Activated CD4-positive, alpha-beta T cell treated with anti-CD3 and anti-CD28 coated beads for 24 hours (primary cell): ENCODE data around the gene CNBD2.
"Not testable (repeated sequence)": the region's sequence is repeated elsewhere in the genome, so short reads cannot be mapped to it uniquely, and the experiment has no call there.

Experiments
- DNase-seq, 2 donors: peaks; one replicate each; pipeline ENCODE4 v3.0.0-alpha.2; 2020; ENCODE audit warnings: low read depth in 2 of 2

The CNBD2 gene

GRCh38 chr20:35967979-35968640 is at the start of gene CNBD2:
TSS of gene CNBD2 (plus strand) at chr20:35968590. CDS start at chr20:35968763, 173 bp downstream.
- DNase-seq: no peak

DNA sequence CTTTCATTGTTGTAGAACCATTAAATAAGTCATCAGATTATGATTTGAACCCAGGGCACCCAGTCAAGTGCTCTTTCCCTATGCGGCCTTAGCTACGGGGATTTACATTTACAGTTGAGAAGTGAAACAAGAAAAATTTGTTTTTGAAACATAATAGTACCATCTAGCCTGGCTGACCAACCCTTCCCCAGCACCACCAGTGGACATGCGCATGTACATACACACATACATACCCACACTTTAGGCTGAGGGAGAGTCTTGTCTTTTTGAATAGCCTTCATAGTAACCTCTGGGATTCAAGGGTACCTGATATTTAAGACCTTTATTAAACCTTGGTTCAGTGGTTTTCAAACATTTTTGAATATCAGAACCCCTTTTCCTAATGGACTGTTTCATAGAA is 47.9 kb upstream of the CNBD2 start:
- no peak for DNase-seq

GRCh38 chr20:35929301-35929700 is 39.1 kb upstream of the CNBD2 start:
- no peak for DNase-seq

GRCh38 chr20:35934050-35934449 is 34.3 kb upstream of the CNBD2 start:
- no peak for DNase-seq

- DNase-seq: no peak
Measured at GRCh38 chr20:35939264-35939663, 29.1 kb upstream of the CNBD2 start.

- DNase-seq: no peak
Measured at GRCh38 chr20:35941620-35942019, 26.8 kb upstream of the CNBD2 start.

- no peak for DNase-seq
Measured at GRCh38 chr20:35942243-35942642, 26.1 kb upstream of the CNBD2 start.

GRCh38 chr20:35947489-35947888 is 20.9 kb upstream of the CNBD2 start:
- no peak for DNase-seq

DNA sequence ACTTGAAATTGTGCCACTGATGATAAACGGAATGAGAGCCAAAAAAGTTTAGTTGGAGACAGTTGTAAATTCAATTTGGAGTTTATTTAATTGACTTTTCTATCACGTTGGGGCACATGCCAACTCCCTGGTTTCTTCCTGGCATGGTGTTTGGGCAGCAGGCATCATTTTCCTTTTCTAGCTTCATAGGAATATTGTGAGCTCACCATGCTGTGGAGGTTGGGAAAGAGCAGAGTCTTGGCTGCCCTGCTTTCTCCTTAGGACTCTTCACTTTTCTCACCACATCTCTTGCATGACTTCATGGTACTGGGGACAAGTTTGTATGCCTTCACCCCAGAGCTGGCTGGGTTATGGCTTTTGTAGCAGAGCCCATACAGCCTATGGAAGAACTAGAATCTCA is 20.5 kb upstream of the CNBD2 start:
- no peak for DNase-seq

- DNase-seq: no peak
Measured at GRCh38 chr20:35950093-35950492, 18.3 kb upstream of the CNBD2 start.

DNA sequence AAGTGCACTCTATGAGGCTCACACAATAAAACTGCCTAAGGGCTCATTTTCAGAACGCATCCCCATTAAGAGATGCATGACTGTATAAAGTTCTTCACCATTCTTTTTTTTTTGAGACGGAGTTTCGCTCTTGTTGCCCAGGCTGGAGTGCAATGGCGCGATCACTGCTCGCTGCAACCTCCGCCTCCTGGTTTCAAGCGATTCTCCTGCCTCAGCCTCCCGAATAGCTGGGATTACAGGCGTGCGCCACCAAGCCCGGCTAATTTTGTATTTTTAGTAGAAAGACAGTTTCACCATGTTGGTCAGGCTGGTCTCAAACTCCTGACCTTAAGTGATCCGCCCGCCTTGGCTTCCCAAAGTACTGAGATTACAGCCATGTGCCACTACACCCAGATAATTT is 16.3 kb upstream of the CNBD2 start:
- not testable (repeated sequence) for DNase-seq

GRCh38 chr20:35952480-35953386 is 15.7 kb upstream of the CNBD2 start:
- no peak for DNase-seq

- peak; percentile 42 to 45 for DNase-seq
Measured at GRCh38 chr20:35953387-35954199, 14.8 kb upstream of the CNBD2 start.

GRCh38 chr20:35954200-35954906 is 14.0 kb upstream of the CNBD2 start, which contains the start of gene SCAND1:
TSS of gene SCAND1 (minus strand) at chr20:35954502. CDS start at chr20:35954284, 218 bp downstream.
- DNase-seq: peak; percentile 94 to 95

- no peak for DNase-seq
Measured at GRCh38 chr20:35954907-35955251, 13.5 kb upstream of the CNBD2 start.

GRCh38 chr20:35956616-35957015 is 11.8 kb upstream of the CNBD2 start:
- no peak for DNase-seq

GRCh38 chr20:35959291-35959690 is 9.1 kb upstream of the CNBD2 start:
- not testable (repeated sequence) for DNase-seq

DNA sequence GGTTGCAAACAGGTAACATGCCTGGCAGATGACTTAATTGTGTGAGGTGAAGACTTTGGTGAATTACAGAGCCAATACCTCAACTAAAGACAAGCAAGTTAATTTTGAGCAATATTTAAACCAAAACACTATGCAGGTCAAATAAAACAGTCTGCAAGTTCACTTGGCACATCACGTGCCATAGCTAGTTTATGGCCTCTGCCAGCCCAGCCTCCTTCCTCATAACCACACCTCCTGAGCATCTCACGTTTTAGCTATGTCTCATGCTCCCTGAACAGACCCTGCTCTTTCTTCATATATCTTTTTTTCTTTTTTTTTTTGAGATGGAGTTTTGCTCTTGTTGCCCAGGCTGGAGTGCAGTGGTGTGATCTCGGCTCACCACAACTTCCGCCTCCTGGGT is 4.5 kb upstream of the CNBD2 start:
- DNase-seq: no peak

GRCh38 chr20:35968930-35969329 is 540 bp downstream of the CNBD2 start:
- DNase-seq: no peak

- no peak for DNase-seq
Measured at GRCh38 chr20:35971981-35972380, 3.6 kb downstream of the CNBD2 start.

GRCh38 chr20:35972462-35972861 is 4.1 kb downstream of the CNBD2 start:
- DNase-seq: no peak

DNA sequence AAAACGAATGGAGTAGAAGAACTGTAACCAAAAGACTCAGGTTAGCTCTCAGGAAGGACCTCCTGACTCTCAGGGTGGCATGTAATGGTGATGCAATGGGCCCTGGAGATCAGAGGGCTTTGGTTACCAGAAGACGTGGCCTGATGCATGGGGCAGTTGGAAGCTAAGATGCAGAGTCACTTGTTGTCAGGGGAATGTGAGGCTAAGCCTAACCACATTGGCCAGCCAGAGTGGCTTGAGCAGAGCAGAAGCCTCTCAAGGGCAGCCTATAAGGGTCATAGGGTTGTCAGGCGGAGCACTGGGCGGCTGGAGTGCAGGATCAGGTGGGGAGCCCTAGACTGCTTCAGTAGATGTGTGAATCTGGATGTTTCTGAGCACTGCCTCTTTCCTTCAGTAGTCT is 5.9 kb downstream of the CNBD2 start:
- no peak for DNase-seq
